SIG-M5 (cell line): ENCODE data around the gene TLK1.
"Not testable (repeated sequence)": the region's sequence is repeated elsewhere in the genome, so short reads cannot be mapped to it uniquely, and the experiment has no call there.

ENCODE experiments used
- DNase-seq: peaks from one replicate; lab custom pipeline; 2025; lab: John Stamatoyannopoulos, UW

TLK1 gene

GRCh38 chr2:171169333-171169732 is 8.6 kb upstream of the TLK1 start:
- DNase-seq: no peak

GRCh38 chr2:171167352-171167997 is 6.8 kb upstream of the TLK1 start:
- DNase-seq: no peak

- no peak for DNase-seq
Observed at GRCh38 chr2:171166328-171166983, 5.8 kb upstream of the TLK1 start.

GRCh38 chr2:171165967-171166327 is 5.3 kb upstream of the TLK1 start:
- no peak for DNase-seq

GRCh38 chr2:171163261-171163660 is 2.6 kb upstream of the TLK1 start:
- no peak for DNase-seq

- not testable (repeated sequence) for DNase-seq
Observed at GRCh38 chr2:171162522-171163197, 2.0 kb upstream of the TLK1 start.

GRCh38 chr2:171160956-171161740 is 455 bp upstream of the TLK1 start:
- peak; percentile 32 for DNase-seq

- no peak for DNase-seq
Observed at GRCh38 chr2:171159372-171160118, 1.1 kb downstream of the TLK1 start.

- no peak for DNase-seq
Observed at GRCh38 chr2:171158790-171159371, 1.8 kb downstream of the TLK1 start.

- DNase-seq: no peak
Observed at GRCh38 chr2:171158036-171158789, 2.5 kb downstream of the TLK1 start.

- no peak for DNase-seq
Observed at GRCh38 chr2:171157109-171157500, 3.6 kb downstream of the TLK1 start.

GRCh38 chr2:171154348-171154747 is 6.3 kb downstream of the TLK1 start:
- DNase-seq: no peak

- no peak for DNase-seq
Observed at GRCh38 chr2:171150694-171151285, 9.9 kb downstream of the TLK1 start.

GRCh38 chr2:171149986-171150693 is 10.6 kb downstream of the TLK1 start:
- DNase-seq: no peak

GRCh38 chr2:171149171-171149938 is 11.3 kb downstream of the TLK1 start:
- no peak for DNase-seq

GRCh38 chr2:171147081-171147480 is 13.6 kb downstream of the TLK1 start:
- no peak for DNase-seq

- peak; percentile 67 for DNase-seq
Observed at GRCh38 chr2:171146633-171147032, 14.1 kb downstream of the TLK1 start.

- DNase-seq: no peak
Observed at GRCh38 chr2:171146071-171146470, 14.6 kb downstream of the TLK1 start.

GRCh38 chr2:171143670-171144062 is 17.0 kb downstream of the TLK1 start:
- DNase-seq: no peak
